ENCODE results near the gene TTC1. TPM values are rescaled to one million over a fixed set of nuclear protein-coding genes. Genes with fewer than 3 reads are reported as not detected.

Gene TTC1
- polyA plus RNA-seq, 12 donors, result 45.6 to 55.1 (median 50.6) TPM; not detected in 1

GRCh38 chr5:160079753-160080152 is 70.8 kb downstream of the TTC1 start:
- DNase-seq, result no peak

DNA sequence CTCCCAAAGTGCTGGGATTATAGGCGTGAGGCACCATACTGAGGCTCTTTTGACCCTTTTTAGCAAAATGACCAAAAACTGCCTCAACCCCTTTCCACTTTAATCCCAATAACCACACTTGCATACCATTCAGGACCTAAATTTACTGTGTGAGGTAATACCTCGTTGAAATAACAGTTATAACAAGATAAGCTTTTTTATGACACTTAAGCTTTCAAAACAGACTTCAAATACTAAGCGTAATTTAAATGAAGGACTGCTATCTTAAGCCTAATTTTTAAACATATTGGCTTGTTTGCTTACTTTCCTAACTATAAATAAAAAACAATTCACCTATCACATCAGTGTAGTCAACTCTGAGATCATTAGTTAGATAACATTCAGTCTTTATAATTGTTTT is 72.6 kb downstream of the TTC1 start:
- no peak for DNase-seq

DNA sequence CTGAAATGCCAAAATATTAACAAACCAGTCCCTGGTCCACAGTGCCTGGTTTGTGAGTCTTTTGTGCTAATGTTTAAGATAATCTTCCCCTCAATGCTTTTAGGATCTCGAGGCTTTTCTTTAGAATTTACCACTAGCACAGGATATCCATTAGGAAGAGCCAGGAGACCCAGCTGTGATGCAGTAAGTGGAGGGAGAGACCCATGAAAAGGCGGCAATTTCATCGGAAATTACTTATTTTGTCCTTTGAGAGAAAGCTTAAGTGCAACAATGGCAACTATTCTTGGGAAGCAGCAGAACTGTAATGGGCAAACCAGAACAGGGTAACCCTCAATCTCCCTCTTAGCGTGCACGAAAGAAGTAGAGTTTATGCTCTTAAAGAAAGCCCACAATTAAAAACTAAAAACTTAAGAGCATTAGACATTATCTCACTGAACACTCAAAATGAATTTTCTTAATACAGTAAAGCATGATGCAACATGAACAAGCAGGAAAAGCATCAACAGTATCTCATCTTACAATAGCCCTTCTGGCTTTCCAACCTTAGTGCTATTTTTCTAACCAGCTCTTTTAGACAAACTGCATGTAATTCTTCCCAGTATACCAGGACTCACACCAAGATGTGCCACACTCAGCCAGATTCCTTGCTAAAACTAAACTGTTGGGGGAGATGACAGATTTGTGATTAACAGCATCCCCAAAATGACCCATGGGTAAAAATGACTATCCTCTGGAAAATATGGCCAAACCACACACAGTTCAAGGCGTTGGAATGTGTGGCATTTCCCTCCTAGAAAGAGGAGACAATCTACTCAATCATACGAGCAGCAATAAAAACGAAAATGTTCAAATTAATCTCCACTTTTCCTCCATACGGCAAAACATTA is 73.9 kb downstream of the TTC1 start:
- no peak for DNase-seq

DNA sequence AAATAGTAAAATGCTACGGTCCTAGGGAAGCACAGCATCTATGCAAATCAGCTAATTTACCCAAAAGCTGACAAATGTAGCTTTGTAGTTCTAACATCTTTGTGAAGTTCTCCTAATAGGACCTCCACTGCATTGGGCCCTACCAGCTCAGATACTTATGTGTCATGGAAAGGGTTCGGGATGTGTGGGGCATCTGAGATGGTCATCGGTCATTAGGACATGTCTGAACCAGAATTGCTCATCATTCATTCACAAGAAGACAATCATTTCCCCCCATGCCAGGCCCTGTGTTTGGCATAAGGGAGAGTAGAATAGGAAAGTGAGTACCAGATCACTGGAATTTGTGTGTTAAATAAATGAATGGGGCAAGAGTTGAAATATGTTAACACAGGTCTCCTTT is 74.6 kb downstream of the TTC1 start:
- DNase-seq, result no peak

DNA sequence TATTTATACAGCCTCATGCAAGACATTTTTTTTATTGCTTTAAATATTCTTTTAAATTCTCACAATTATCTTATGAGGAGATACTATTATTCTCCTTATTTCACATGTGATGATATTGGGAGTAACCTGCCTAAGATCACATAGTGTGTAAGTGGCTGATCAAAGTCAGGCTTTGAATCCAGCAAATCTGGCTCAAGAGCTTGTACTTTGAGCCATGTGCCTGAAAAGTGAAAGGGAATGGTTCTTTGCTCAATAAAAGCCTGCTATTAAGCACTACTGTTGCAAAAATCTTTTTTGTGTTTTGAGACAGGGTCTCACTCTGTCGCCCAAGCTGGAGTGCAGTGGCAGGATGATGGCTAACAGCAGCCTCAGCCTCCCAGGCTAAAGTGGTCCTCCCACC is 75.2 kb downstream of the TTC1 start:
- no peak for DNase-seq

- no peak for DNase-seq
These were observed 78.3 kb downstream of the TTC1 start for GRCh38 chr5:160087199-160087598.

GRCh38 chr5:160088805-160089204 is 79.9 kb downstream of the TTC1 start:
- no peak for DNase-seq

GRCh38 chr5:160089531-160089930 is 80.6 kb downstream of the TTC1 start:
- DNase-seq, result no peak

DNA sequence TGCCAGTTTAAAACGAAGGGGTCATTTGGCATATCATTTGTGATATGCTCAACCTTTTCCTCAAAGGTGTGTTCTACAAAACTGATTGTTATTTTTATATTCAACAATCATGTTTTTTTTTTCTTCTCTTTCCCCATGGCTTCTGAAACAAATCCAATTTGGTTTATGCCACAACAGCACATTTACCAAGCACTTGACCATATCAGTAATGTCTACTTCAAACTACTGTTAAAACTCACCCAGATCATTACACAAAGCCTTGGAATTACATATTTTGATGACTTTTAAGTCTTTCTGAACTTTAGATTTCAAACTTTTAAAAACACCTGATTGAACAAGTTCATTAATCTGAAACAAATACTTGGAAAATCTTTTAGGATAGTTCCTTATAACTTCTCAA is 81.1 kb downstream of the TTC1 start:
- DNase-seq, result no peak

- DNase-seq, result no peak
These were observed 83.6 kb downstream of the TTC1 start for GRCh38 chr5:160092514-160092913.

GRCh38 chr5:160092960-160093707 is 84.2 kb downstream of the TTC1 start:
- no peak for DNase-seq

DNA sequence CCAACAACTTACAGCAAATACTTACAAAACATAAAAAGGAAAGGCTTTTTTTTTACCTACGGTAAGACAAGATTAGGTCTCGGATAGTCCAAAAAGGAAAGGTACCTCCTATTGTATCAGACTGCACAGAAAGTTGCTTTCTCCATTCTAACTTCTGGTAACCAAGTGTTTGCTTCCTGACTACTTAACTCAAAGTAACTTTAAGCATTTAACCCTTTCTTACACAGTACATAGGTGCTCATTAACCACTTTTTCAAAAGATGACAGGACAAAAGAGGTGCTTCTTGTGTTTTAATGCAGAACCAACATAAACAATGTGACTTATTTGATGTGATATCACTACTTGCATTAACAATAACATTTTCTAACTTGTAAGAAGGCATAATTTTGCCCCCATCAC is 87.2 kb downstream of the TTC1 start:
- no peak for DNase-seq

DNA sequence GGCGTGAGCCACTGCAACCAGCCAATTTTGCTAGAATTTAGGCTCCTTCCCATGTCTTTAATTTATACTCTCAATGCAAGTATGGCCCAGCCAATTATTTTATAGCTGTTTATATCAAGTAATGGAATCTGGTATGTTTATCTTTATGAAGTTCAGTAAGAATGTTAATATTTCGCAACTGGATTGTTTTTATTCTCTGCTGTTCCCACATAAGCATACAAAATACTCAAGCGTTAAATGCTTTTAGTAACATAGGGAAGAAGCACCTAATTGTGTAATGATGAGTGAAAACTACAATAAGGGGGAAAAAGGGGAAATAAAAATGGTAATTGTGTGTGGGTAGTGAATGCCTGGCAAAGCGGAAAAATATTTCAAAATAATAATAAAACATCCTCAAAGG is 89.1 kb downstream of the TTC1 start:
- DNase-seq, result no peak

GRCh38 chr5:160105686-160106360 is 96.9 kb downstream of the TTC1 start:
- DNase-seq, result no peak

DNA sequence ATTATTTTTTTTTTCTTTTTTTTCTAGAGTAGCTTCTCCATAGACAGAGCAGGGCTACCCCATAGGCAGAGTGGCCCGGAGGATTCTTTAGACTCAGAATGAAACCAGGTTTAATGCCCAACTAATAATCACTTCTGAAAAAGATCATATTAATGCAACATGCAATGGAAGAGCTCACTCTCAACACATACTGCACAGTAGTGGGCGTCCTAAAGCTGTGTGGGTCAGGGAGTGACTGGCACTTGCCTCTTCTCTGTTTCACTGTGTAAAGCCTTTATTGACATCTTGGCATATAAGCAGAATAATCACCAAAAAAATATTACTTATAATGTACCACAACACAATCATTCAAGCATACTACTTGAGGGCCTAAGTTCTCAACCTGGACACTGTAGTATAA is 99.2 kb downstream of the TTC1 start:
- DNase-seq, result no peak

Other genes starting within 250 kb of the TTC1 start
- 1 to 10 TPM in 1 of 12 donors, under 1 TPM in 9, not detected in 2; 0.14 to 1.4 (median 0.35) TPM for gene ADRA1B, start 92.7 kb upstream of the TTC1 start, polyA plus RNA-seq (ENCODE audit: insufficient read length in 12 of 12)
- gene PWWP2A, start 110.3 kb downstream of the TTC1 start, polyA plus RNA-seq (ENCODE audit: insufficient read length in 12 of 12), result 10 to 100 TPM in 11 of 12 donors, not detected in 1; 14.7 to 31.0 (median 16.3) TPM
- gene FABP6, start 220.4 kb downstream of the TTC1 start, polyA plus RNA-seq (ENCODE audit: insufficient read length in 12 of 12), result under 1 TPM in 2 of 12 donors, not detected in 10; 0.18 to 0.30 TPM